Activated CD4-positive, alpha-beta T cell treated with anti-CD3 and anti-CD28 coated beads, Interleukin-2, amount 50 U/mL, for 4 hours (primary cell): ENCODE measurements around the gene DAB2IP.
"Not testable (repeated sequence)": the region's sequence is repeated elsewhere in the genome, so short reads cannot be mapped to it uniquely, and the experiment has no call there.

ENCODE experiments used
- DNase-seq, 2 experiments: peaks; one replicate each; pipeline ENCODE4 v3.0.0-alpha.2; 2020

The DAB2IP gene

DNA sequence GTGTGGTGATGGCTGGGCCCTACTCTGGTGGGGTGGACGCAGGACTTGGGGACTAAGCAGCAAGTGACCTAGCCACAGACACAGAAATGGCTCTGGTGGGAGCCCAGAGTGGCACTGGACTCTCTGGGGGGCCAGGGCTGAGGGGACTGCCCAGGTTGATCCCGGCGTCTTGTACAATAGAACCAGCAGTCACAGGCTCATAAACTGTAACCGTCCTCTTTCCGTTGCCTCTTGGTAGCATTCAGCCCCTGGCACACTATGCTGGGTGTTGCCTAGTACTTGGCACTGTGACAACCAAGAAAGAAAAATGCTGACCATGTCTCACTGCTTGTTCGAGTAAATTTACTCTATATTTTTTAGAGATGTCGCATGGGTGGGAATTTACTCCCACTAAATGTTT, 80.5 kb downstream of the DAB2IP start:
- DNase-seq = no peak

- no peak for DNase-seq
Observed at GRCh38 chr9:121732389-121732788, 81.0 kb downstream of the DAB2IP start.

GRCh38 chr9:121732886-121733285, 81.5 kb downstream of the DAB2IP start:
- no peak for DNase-seq

GRCh38 chr9:121734465-121734864, 83.0 kb downstream of the DAB2IP start:
- no peak for DNase-seq

DNA sequence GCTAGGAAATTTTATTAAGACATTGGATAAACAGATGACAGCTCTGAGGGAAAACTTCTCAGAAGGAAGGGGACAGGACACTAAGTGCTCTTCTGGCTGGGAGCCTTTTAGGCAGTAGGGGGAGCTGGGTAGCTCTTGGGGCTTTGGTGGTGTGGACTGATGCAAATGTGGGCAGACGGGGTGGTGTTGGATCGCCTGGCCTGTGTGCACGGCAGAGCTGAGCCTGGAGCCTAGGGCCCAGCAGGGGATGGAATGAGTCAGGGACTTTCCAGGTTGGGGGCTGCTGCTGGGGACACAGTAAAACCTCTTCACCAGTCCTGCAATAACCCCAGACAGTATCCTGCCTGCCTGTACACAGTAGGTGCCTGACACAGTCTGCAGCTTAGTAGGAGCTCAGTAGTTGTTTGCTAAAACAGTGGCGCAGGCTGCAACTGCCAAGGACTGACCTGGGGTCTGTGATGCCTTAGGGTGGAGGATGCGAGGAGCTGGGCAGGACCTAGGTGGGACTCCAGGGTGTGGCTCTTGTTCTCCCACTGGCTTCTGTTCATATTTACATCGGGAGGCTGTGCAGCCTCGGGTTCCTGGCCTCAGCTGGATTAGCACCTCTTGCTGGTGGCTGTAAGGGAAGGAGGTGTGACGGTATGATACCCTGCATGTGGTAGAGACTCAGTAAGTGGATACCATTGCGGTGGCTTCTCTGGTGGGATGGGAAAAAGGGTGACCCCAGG, 83.8 kb downstream of the DAB2IP start:
- DNase-seq = no peak

GRCh38 chr9:121735793-121736770, 84.6 kb downstream of the DAB2IP start:
- no peak for DNase-seq

DNA sequence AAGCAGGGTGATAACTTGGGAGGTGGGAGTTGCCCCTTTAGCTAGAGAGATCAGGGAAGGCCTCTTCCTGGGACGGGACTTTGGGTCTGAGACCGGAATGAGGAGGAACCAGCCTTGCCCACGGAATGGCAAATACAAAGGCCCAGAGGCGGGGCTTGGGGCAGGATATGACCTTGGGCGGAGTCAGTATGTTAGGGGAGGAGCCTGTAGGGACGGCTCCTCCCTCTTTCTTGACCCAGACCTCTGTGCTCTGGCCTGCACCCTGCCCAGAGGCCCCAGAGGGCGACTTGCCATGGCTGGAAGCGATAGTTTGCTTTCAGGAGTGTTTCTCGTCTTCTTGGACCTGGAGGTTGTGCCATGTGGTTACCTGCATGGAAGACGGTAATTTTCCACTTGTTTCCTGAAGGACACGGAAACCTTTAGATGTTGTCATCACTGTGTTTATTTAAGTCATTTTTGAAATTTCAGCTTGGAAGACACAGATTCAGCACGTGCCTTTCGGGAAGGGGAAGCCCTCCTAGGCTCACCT, 85.6 kb downstream of the DAB2IP start:
- no peak for DNase-seq

GRCh38 chr9:121737481-121737931, 86.1 kb downstream of the DAB2IP start:
- DNase-seq = no peak

GRCh38 chr9:121738411-121738810, 87.0 kb downstream of the DAB2IP start:
- no peak for DNase-seq

DNA sequence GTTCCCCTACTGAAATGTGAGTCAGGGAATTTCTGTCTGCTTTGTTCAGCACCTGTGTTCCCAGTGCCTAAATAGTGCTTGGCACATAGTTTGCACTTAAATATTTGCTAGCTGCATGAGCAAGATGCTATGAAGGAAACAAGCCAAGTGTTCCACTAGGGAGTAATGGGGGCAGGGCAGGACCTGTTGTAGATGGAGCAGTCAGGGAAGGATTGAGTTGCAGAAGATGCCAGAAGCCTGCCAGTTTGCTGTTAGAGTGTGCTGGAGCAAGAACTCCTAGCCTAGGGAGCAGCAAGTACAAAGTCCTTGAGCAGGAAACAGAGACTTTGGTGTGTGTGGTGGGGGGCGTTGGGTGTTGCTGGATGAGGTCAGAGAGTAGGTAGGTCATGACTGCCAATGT, 87.5 kb downstream of the DAB2IP start:
- no peak for DNase-seq

- no peak for DNase-seq
Observed at GRCh38 chr9:121739971-121740370, 88.5 kb downstream of the DAB2IP start.

GRCh38 chr9:121741228-121741918, 89.9 kb downstream of the DAB2IP start:
- no peak for DNase-seq

DNA sequence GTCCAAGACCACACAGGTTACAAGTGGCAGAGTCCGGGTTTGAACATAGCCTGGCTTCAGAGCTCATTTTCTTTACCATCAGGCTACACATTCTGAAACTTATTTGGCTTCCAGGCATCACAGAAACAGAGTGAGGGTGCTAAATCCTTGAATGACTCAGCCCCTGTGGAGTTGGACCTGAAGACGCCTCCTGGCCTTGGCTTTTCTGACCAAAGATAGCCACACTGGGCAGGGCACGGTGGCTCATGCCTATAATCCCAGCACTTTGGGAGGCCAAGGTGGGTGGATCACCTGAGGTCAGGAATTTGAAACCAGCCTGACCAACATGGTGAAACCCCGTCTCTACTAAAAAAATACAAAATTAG, 90.5 kb downstream of the DAB2IP start:
- not testable (repeated sequence) for DNase-seq

DNA sequence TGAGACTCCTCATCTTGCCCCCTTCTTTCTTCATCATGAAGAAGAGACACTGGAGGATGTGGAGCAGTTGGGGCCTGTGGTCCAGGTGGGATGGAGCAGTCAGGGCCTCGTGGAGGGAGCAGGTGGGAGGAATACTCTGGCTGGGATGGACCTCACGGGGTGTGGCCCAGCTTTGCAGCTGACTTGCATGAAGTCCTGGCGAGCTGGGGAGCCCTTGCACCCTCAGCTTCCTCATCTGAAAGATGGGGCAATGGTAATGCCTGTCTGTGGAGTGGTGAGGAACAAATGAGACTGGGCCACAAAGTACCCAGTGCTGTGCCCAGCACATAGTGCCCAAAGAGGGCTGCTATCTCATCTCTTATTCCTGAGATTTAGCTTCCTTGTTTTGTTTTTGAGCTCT, 91.5 kb downstream of the DAB2IP start:
- DNase-seq = no peak

- DNase-seq = no peak
Observed at GRCh38 chr9:121743441-121744001, 92.1 kb downstream of the DAB2IP start.

DNA sequence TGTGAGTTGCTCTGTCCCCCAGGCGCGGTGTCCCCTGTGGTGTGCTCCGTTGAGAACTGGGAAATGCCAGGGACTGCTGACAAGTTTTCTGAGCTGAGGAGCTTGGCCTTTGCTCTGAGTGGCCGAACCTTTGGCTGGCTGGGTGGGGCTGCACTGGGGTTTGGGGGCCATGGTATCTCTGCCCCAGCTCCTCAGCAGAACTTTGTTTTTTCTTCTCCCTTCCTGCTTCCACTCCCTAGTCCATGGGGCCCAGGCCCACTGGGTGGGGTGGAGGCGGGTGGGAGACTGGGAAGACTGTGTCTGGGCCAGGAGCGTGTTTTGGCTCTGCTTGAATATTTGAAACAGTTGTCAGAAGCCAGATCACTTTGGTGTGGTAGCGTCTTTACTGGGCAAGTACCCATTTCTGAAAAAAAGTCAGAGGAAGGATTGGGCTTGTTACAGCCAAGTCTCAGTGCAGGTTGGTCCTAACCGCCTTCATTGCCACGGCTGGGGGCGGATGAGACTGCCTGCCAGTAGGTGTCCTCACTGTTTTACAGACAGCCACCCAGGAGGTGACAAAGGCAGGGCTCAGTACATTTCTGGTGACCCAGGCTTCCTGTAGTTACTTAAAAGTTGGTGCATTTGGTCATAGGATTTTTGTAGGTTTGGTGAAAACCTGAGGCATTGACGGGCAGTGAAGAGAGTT, 92.7 kb downstream of the DAB2IP start:
- DNase-seq = no peak

DNA sequence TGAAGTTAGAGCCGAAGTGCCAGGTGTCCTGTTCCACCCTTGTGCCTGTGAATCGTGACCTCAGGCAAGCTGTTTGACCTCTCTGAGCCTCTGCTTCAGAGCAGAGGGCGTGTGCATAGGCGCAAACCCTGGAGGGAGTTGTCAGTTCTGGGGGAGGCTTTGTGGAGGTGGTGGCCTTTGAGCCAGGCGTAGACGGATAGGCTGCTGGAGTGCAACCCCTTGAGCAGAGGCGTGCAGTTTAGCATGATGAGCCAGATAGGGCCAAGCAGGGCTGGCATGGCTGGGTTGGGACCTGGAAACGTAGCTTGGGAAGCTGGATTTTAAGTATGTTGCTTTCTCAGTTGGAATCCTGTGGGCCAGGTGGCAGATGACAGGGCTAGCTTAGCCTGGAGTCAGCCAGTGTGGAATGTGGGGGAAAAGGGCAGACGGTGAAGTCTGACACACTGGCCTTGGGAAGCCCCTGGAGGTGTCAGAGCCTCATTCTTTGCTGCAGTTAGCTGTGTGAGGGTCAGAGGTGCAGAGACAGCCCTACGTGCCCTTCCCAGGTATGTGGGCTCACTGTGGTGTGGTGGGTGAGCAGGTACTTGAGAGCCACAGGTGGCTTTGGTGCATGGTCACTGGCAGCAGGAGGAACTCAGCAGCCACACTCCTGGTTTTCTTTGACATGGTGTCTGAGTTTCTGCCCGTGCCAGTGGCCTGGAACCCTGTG, 93.4 kb downstream of the DAB2IP start:
- no peak for DNase-seq

DNA sequence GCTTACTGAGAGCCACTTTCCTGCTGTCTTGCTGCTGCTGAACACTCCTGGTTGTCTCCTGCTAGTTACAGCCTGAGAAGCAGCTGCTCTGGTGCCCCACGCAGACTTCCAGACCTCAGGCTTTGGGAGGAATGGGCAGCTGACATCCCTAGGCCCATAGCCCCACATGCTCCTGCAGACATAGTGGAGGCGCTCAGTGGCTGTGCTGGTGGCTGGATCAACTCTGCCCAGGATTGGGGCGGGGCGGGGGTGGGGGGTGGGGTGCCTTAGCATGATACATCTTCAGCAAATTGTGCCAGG, 93.9 kb downstream of the DAB2IP start:
- no peak for DNase-seq

DNA sequence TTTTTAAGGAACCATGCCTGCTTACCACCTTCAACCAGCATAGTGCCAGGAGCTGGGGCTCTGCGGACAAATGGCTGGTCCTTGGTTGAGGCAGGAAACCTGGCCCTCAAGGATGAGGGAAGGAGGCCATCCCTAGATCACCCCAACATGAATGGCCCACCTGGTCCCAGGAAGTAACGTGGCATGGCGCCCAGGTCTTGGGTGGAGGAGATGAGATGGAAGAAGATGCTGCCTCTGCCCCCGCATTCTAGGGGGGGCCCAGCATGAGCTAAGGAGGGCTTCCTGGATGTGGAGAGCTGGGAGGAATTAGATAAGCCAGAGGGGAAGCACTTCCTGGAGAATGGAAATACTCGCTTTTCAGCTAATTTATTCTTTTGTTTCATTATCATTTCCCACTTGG, 95.0 kb downstream of the DAB2IP start:
- DNase-seq = no peak

DNA sequence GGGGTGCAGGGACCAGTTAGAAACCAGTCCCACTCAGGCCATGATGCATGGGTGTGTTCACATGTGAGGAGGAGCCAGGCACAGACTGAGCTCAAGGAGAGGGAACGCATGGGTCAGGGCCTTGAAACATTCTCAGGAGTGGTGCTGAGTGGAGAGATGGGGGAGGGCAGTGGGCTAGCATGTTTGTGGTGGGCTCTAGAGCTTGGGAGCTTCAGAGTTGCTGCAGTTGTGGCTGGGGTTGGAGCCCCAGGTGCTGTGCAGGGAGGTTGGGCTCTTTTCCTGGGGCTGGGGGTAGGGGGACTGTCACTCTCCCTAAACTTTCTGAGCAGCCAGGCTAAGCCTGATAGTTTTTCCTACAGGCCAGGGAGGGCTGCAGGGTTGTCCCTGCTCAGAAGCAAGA, 95.4 kb downstream of the DAB2IP start:
- no peak for DNase-seq

GRCh38 chr9:121748074-121748473, 96.6 kb downstream of the DAB2IP start:
- no peak for DNase-seq
